GM23338 (cell line): ENCODE data around the gene ARID1B. TPM values are rescaled to one million over a fixed set of nuclear protein-coding genes. Genes with fewer than 3 reads are reported as not detected.

Experiments used
- ATAC-seq: fragments of 200-7000 bp; cut with Tn5 transposase; 3 replicates; pipeline ENCODE4 v1.9.1; 2020
- DNase-seq: peaks from one replicate; pipeline ENCODE4 v3.0.0-alpha.2; 2015; ENCODE audit warnings: low spot score
- H2AFZ ChIP-seq: fragments of 200-600 bp; sonication (generic); 2 replicates; pipeline ENCODE4 v1.8.0; 2016; ENCODE audit warnings: antibody characterized with exemption, mild to moderate bottlenecking, moderate library complexity
- H3F3A ChIP-seq: fragments of 200-600 bp; sonication (generic); replicated peaks from 2 replicates; pipeline ENCODE4 v1.8.0; 2017; ENCODE audit warnings: antibody characterized with exemption, mixed run types, low read depth
- H3K27ac ChIP-seq: fragments of 200-600 bp; sonication (generic); 2 replicates; pipeline ENCODE4 v1.6.1; 2016; ENCODE audit warnings: low read depth
- H3K27me3 ChIP-seq: fragments of 200-600 bp; sonication (generic); 2 replicates; pipeline ENCODE4 v1.8.0; 2016; ENCODE audit warnings: mild to moderate bottlenecking, mixed run types, moderate library complexity; ENCODE audit not compliant: insufficient read depth
- H3K36me3 ChIP-seq: fragments of 200-600 bp; sonication (generic); 2 replicates; pipeline ENCODE4 v1.8.0; 2016; ENCODE audit warnings: mild to moderate bottlenecking; ENCODE audit not compliant: insufficient read depth
- H3K4me1 ChIP-seq: fragments of 200-600 bp; sonication (generic); 2 replicates; pipeline ENCODE4 v1.8.0; 2016; ENCODE audit warnings: mild to moderate bottlenecking, moderate library complexity; ENCODE audit not compliant: insufficient read depth
- H3K4me2 ChIP-seq: fragments of 200-600 bp; sonication (generic); 2 replicates; pipeline ENCODE4 v1.7.1; 2017; ENCODE audit warnings: mixed run types
- H3K4me3 ChIP-seq: fragments of 200-600 bp; sonication (generic); 2 replicates; pipeline ENCODE4 v1.6.1; 2016; ENCODE audit warnings: mixed run types
- H3K79me2 ChIP-seq: fragments of 200-600 bp; sonication (generic); replicated peaks from 2 replicates; pipeline ENCODE4 v1.8.0; 2017; ENCODE audit warnings: mild to moderate bottlenecking; ENCODE audit not compliant: insufficient read depth
- H3K9me2 ChIP-seq: fragments of 200-600 bp; sonication (generic); 2 replicates; pipeline ENCODE4 v1.8.0; 2017; ENCODE audit not compliant: insufficient read depth
- H4K20me1 ChIP-seq: fragments of 200-600 bp; sonication (generic); replicated peaks from 2 replicates; pipeline ENCODE4 v1.8.0; 2017; ENCODE audit warnings: mild to moderate bottlenecking; ENCODE audit not compliant: insufficient read depth
- H3K27ac Mint-ChIP-seq: 2 replicates; pipeline ENCODE4 v1.8.0; 2020; ENCODE audit warnings: inconsistent platforms, mild to moderate bottlenecking, moderate library complexity, mixed read lengths
- H3K27me3 Mint-ChIP-seq: 3 replicates; pipeline ENCODE4 v1.8.0; 2022; ENCODE audit warnings: low read depth, mild to moderate bottlenecking, moderate library complexity, mixed read lengths, inconsistent platforms; ENCODE audit not compliant: insufficient read depth, poor library complexity
- H3K36me3 Mint-ChIP-seq: 3 replicates; pipeline ENCODE4 v1.8.0; 2021; ENCODE audit warnings: low read depth, mild to moderate bottlenecking, inconsistent platforms, moderate library complexity, mixed read lengths
- H3K4me1 Mint-ChIP-seq: 3 replicates; pipeline ENCODE4 v1.8.0; 2020; ENCODE audit warnings: mild to moderate bottlenecking, inconsistent platforms, mixed read lengths
- H3K4me3 Mint-ChIP-seq: 3 replicates; pipeline ENCODE4 v1.8.0; 2021; ENCODE audit warnings: moderate library complexity, mild to moderate bottlenecking, inconsistent platforms, mixed read lengths
- H3K9me3 Mint-ChIP-seq: 3 replicates; pipeline ENCODE4 v1.8.0; 2020; ENCODE audit warnings: moderate library complexity, mild to moderate bottlenecking, inconsistent platforms, mixed read lengths
- CREB1 ChIP-seq: fragments of 250-450 bp; sonication (Bioruptor Pico); IDR thresholded peaks from 2 replicates; pipeline ENCODE4 v1.5.0; 2020; ENCODE audit warnings: low read depth, mild to moderate bottlenecking, moderate library complexity
- ETS1 ChIP-seq: IDR thresholded peaks from 2 replicates; pipeline ENCODE4 v1.6.1; 2016; ENCODE audit warnings: antibody characterized with exemption
- EZH2 ChIP-seq: fragments of 200-600 bp; sonication (generic); IDR thresholded peaks from one replicate; pipeline ENCODE4 v1.8.0; 2017; ENCODE audit warnings: antibody characterized with exemption, mild to moderate bottlenecking, low read depth; ENCODE audit not compliant: unreplicated experiment
- EZH2phosphoT487 ChIP-seq: fragments of 200-600 bp; sonication (generic); IDR thresholded peaks from one replicate; pipeline ENCODE4 v1.8.1; 2018; ENCODE audit warnings: antibody characterized with exemption; ENCODE audit not compliant: unreplicated experiment
- JUNB ChIP-seq: IDR thresholded peaks from one replicate; pipeline ENCODE4 v1.6.1; 2016; ENCODE audit warnings: antibody characterized with exemption; ENCODE audit not compliant: unreplicated experiment
- NANOG ChIP-seq: IDR thresholded peaks from 2 replicates; pipeline ENCODE4 v1.6.1; 2016; ENCODE audit warnings: antibody characterized with exemption, borderline replicate concordance
- POLR2AphosphoS5 ChIP-seq: IDR thresholded peaks from 2 replicates; pipeline ENCODE4 v1.6.1; 2016; ENCODE audit warnings: antibody characterized with exemption, low read depth
- REST ChIP-seq: IDR thresholded peaks from one replicate; pipeline ENCODE4 v1.6.1; 2018; ENCODE audit warnings: antibody characterized with exemption; ENCODE audit not compliant: unreplicated experiment
- ZNF114 ChIP-seq: fragments of 250-450 bp; sonication (Bioruptor Pico); IDR thresholded peaks from 2 replicates; pipeline ENCODE4 v1.5.0; 2020; ENCODE audit warnings: mild to moderate bottlenecking, moderate library complexity
- ZNF331 ChIP-seq: fragments of 250-450 bp; sonication (Bioruptor Pico); IDR thresholded peaks from 2 replicates; pipeline ENCODE4 v1.5.0; 2020; ENCODE audit warnings: low read depth, mild to moderate bottlenecking, moderate library complexity
- ZNF462 ChIP-seq: fragments of 250-450 bp; sonication (Bioruptor Pico); IDR thresholded peaks from 2 replicates; pipeline ENCODE4 v1.5.0; 2020; ENCODE audit warnings: mild to moderate bottlenecking, moderate library complexity
- polyA plus RNA-seq: library from polyadenylated mRNA; unstranded; fragments of >200 nt; fragmentation: Nextera tagmentation; extraction: Ambion mirVana; gene quantifications from 2 replicates; pipeline ENCODE4 v1.2.1, GENCODE V29; 2016
- total RNA-seq: library from RNA; depleted of rRNA; stranded (reverse); fragments of >200 nt; shearing (Covaris generic); gene quantifications from 2 replicates; pipeline ENCODE4 v1.2.3, GENCODE V29; 2014

ARID1B gene
- total and polyA plus RNA-seq, 2 experiments from 2014 or later, result 59.3 to 72.2 TPM

- Histone ChIP-seq H3K4me2 (no peak overlapping the region), H3F3A (peaks cover 3% of the 10 kb centered on the region; the same call in 1 of the 2 replicates), H3K27me3 (no peaks in the 10 kb centered on the region), H2AFZ (no peak overlapping the region), H4K20me1 (no peaks in the 10 kb centered on the region), H3K27ac (no peak overlapping the region), H3K36me3 (peaks cover 7% of the 10 kb centered on the region), H3K79me2 (no peaks in the 10 kb centered on the region), H3K4me1 (no peaks in the 10 kb centered on the region; the same call in 1 of the 2 replicates), H3K4me3 (no peak overlapping the region), H3K9me2 (no peaks in the 10 kb centered on the region)
- Mint-ChIP-seq H3K27me3 (peaks cover 1% of the 10 kb centered on the region), H3K36me3 (peaks cover 31% of the 10 kb centered on the region), H3K4me1 (peaks cover 25% of the 10 kb centered on the region), H3K27ac (no peak overlapping the region), H3K9me3 (no peaks in the 10 kb centered on the region; the same call in 2 of the 3 replicates), H3K4me3 (no peak overlapping the region)
- ATAC-seq (no peak), DNase-seq (no peak)
- TF ChIP-seq ZNF331 (CRISPR knock-in tag) (no peak), NANOG (no peak), REST (no peak), JUNB (no peak), POLR2AphosphoS5 (no peak), EZH2 (no peak), CREB1 (CRISPR knock-in tag) (no peak), EZH2phosphoT487 (no peak), ZNF114 (CRISPR knock-in tag) (no peak), ZNF462 (CRISPR knock-in tag) (no peak), ETS1 (no peak)
Observed at GRCh38 chr6:157185171-157185570, 408.0 kb downstream of the ARID1B start.
